H1 (cell line): Measurements from ENCODE around the gene PHKG2. TPM values are rescaled to one million over a fixed set of nuclear protein-coding genes. Genes with fewer than 3 reads are reported as not detected.

Experiments
- USF2 ChIP-seq: IDR thresholded peaks from 2 replicates; pipeline ENCODE4 v1.6.1; 2011; ENCODE audit warnings: low read length, improper control_type of control experiment
- polyA plus RNA-seq, 7 experiments: library from polyadenylated mRNA; depleted of rRNA in 3 of 7; stranded (reverse) in 5 of 7; unstranded in 2 of 7; fragments of >200 nt in 5 of 7; fragments of 200-250 nt in 2 of 7; gene quantifications; 1 replicate in 5 of 7; 2 replicates in 1 of 7; 4 replicates in 1 of 7; pipeline versions ENCODE4 v1.2.1 to v1.2.3, GENCODE V29; 2011 to 2013; ENCODE audit warnings: missing spikeins in 2 of 7, mixed read lengths in 2 of 7
- total RNA-seq: library from RNA; stranded (reverse); fragmentation: NEBNext Ultra II Directional; extraction: Animal tissue kit (Norgen Biotek cat#: 25700); gene quantifications from 2 replicates; pipeline ENCODE4 v1.2.1, GENCODE V29; 2021

Gene PHKG2
- total and polyA plus RNA-seq, 2 of the 8 experiments (the other 6 are each of a cell fraction or from before 2014, with no cell fraction given): 36.0 to 53.4 TPM

DNA sequence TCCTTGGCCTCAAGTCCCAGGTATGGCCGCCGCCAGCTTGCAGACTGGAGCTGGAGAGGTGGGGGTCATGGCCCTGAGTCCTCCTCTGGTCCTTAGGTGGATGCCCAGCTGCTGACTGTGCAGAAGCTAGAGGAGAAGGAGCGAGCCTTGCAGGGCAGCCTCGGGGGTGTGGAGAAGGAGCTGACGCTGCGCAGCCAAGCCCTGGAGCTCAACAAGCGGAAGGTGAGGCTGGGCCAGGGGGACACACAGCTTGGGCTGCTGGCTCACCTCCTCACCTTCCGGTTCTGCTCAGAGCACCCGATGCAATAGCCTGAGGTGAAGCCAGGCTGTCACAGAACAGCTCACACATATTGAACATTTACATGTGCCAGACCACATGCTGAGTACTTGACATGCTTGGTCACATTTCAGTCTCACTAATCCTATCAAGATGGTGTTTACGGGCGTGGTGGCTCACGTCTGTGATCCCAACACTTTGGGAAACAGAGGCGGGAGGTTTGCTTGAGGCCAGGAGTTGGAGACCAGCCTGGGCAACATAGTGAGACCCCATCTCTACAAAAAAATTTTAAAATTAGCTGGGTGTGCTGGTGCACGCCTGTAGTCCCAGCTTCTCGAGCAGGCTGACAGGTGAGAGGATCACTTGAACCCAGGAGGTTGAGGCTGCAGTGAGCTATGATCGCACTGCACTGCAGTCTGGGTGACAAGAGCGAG, 21.3 kb downstream of the PHKG2 start (continued):
- no peak for TF ChIP-seq USF2
- TF ChIP-seq, all 59 proteins: peak for 0
